ENCODE measurements around the gene GALNT18.

DNA sequence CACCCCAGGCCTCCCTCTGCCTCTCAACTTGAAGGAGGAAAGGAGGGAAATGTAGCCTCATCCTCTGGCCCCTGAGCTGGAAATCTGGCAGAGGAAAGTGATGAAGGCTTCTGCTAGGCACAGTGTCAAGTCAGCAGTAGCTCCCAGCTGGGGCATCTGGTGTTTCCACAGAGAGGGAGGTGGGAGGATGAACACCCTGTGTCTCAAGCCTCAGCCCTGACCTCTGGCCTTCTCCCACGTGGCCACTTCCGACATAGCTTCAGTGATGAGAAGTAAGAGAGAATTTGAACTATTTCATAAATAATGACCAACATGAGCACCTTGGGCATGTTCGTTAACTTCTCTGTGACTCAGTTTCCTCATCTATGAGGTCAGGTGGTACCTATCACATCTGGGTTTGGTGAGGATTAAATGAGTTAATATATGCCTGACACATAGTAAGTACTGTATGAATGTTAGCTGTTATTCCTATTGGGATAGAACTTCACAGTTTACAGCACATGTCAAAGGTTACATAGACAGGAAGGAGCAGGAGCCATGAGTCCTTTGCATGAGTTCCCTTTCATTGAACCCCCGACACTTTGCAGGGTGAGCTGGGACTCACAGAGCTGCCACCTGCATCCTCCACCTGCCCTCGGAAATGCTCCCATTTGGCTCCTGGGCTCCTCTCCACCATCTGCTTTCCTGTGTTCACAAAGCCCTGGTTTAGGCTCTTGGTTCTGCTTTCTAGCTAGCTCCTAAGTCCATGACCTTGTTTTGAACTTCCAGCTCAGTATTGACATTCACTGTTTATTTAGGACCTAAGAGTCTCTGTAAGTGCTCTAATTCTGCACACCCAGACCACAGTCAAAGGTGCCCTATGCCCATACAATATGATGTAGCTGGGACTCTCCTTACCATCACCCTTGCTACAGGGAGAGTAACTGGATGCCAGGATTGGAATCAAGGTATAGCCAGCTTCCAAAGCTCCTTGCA lies 330.5 kb downstream of the GALNT18 start:
- TF ChIP-seq, protein P1, sequence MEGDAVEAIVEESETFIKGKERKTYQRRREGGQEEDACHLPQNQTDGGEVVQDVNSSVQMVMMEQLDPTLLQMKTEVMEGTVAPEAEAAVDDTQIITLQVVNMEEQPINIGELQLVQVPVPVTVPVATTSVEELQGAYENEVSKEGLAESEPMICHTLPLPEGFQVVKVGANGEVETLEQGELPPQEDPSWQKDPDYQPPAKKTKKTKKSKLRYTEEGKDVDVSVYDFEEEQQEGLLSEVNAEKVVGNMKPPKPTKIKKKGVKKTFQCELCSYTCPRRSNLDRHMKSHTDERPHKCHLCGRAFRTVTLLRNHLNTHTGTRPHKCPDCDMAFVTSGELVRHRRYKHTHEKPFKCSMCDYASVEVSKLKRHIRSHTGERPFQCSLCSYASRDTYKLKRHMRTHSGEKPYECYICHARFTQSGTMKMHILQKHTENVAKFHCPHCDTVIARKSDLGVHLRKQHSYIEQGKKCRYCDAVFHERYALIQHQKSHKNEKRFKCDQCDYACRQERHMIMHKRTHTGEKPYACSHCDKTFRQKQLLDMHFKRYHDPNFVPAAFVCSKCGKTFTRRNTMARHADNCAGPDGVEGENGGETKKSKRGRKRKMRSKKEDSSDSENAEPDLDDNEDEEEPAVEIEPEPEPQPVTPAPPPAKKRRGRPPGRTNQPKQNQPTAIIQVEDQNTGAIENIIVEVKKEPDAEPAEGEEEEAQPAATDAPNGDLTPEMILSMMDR (IDR thresholded peaks at IDR 0.05), result no peak
- TF ChIP-seq POLR2A (IDR thresholded peaks at IDR 0.05), result no peak

Data from right lobe of liver (tissue), 4 donors.